Heart right ventricle (tissue), 16 donors: ENCODE measurements around the gene HAAO. TPM values are rescaled to one million over a fixed set of nuclear protein-coding genes. Genes with fewer than 3 reads are reported as not detected.
A peak's percentile ranks its signal among the peaks of the same experiment; 100 is the strongest.

Source experiments
- ATAC-seq, 8 donors: fragments of 200-7000 bp; cut with Tn5 transposase; one replicate each; pipeline ENCODE4 v1.9.1; 2020; ENCODE audit warnings: mild to moderate bottlenecking in 8 of 8, moderate library complexity in 8 of 8, moderate number of reproducible peaks in 1 of 8
- DNase-seq, 2 donors: peaks; one replicate each; pipeline ENCODE4 v3.0.0-alpha.2; 2020
- H3K27ac ChIP-seq, 10 donors: fragments of 200-600 bp; sonication (generic) in 2 of 10; one replicate each; pipeline versions ENCODE4 v1.5.0 to v1.8.0; 2020 to 2022; ENCODE audit warnings: mild to moderate bottlenecking in 3 of 10
- H3K27me3 ChIP-seq, 7 donors: fragments of 200-600 bp; one replicate each; pipeline ENCODE4 v1.8.0; 2021 to 2022; ENCODE audit warnings: mild to moderate bottlenecking in 2 of 7
- H3K36me3 ChIP-seq, 9 donors: fragments of 200-600 bp; sonication (generic) in 1 of 9; one replicate each; pipeline versions ENCODE4 v1.5.0 to v1.8.0; 2020 to 2022; ENCODE audit warnings: mild to moderate bottlenecking in 2 of 9
- H3K4me1 ChIP-seq, 9 donors: fragments of 200-600 bp; sonication (generic) in 1 of 9; one replicate each; pipeline versions ENCODE4 v1.5.0 to v1.8.0; 2020 to 2022; ENCODE audit warnings: mild to moderate bottlenecking in 4 of 9
- H3K4me3 ChIP-seq, 10 donors: fragments of 200-600 bp; sonication (generic) in 2 of 10; one replicate each; pipeline versions ENCODE4 v1.5.0 to v1.8.0; 2020 to 2022; ENCODE audit warnings: mild to moderate bottlenecking in 7 of 10, moderate library complexity in 2 of 10
- H3K9me3 ChIP-seq, 11 donors: fragments of 200-600 bp in 10 of 11; sonication (generic) in 2 of 11; one replicate each; pipeline versions ENCODE4 v1.5.0 to v1.8.0; 2013 to 2022; ENCODE audit warnings: mild to moderate bottlenecking in 2 of 11, control low read depth in 1 of 11, moderate library complexity in 1 of 11
- WGBS, 2 donors: extraction: QIAGEN DNeasy Blood & Tissue Kit; methylation state at CpG; one replicate each; pipeline ENCODE4 v1.1.7; 2013; ENCODE audit warnings: inconsistent platforms in 1 of 2; 5-methylcytosine and 5-hydroxymethylcytosine counted together
- intact Hi-C, 10 donors: fragments of 100-400 bp; cut with DNase I; formaldehyde crosslinking; loops; one replicate each; pipeline versions ENCODE4 v1.11.1 to v1.14.2; 2022
- polyA plus RNA-seq, 2 donors: library from polyadenylated mRNA; stranded (reverse); fragments of 200-250 nt; gene quantifications; one replicate each; pipeline ENCODE4 v1.2.3, GENCODE V29; 2013
- total RNA-seq, 10 donors: library from RNA; stranded (reverse); fragmentation: NEBNext Ultra II Directional in 3 of 10; extraction: Animal tissue kit (Norgen Biotek cat#: 25700) in 3 of 10; gene quantifications; one replicate each; pipeline versions ENCODE4 v1.2.1 to v1.2.4, GENCODE V29; 2021 to 2023
- TF ChIP-seq, protein P1 (sequence below), 9 donors: fragments of 200-600 bp; sonication (generic) in 2 of 9; IDR thresholded peaks; one replicate each; pipeline versions ENCODE4 v1.5.0 to v1.8.0; 2021 to 2022; ENCODE audit warnings: antibody characterized with exemption in 9 of 9, mild to moderate bottlenecking in 5 of 9, moderate library complexity in 1 of 9
- donor health status: Arrhythmogenic right ventricular cardiomyopathy.
- donor health status: ischemic (EF 13 %, LVEDD 7.1; RV severe dilation, severe dysfunction).
- donor health status: healthy with polysubstance abuse.
- donor health status: DM: no; HTN: yes; CAD: no.
- donor health status: DM: no; HTN: no; CAD: no.
- donor health status: ischemic (EF 25% LVEDD 6.9; RV normal size, moderate dysfunction).
- donor health status: ischemic (EF 25% LVEDD 5.7; RV mildly dilated, moderate dysfunction).
- donor health status: healthy.
- donor health status: DM: yes; HTN: yes; CAD: no.
- donor health status: Ischemic cardiomyopathy.
- donor health status: ischemic (EF 35%, LVEDD 5.7; RV mildly dilated, moderate dysfunction).
- donor health status: nonischemic (EF 11% LVEDD 7.7; RV severe dilation, severe dysfunction).
- donor health status: DM: yes; HTN: yes; CAD: no.
- donor health status: PGD.
- donor health status: ischemic (EF 29% LVEDD 5.4; RV normal size, mild dysfunction).
- donor health status: nonischemic (EF 23%, LVEDD 6.1; RV moderate dilation, normal function).

HAAO gene
- total and polyA plus RNA-seq, 12 donors: 0.80 to 6.4 (median 2.7) TPM

DNA sequence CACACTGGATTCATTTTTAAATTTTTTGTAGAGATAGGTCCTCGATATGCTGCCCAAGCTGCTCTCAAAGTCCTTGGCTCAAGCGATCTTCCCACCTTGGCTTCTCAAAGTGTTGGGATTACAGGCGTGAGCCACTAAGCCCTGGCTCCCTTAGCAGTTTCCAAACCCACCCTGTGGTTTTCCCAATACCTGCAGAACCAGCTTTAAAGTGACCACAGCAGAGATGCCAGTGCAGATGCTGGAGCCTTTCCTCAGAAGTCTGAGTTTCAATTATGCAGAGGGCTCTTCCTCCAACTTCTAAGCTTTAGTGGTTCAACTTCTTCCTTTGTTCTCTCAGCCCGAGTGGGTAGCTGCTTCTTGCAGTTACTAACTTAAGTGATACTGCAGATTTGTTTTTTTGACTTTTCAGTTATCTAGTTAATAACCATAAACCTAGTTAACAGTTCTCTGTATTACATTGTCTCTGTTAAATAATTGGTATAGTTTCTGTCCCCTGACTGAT is 8.1 kb upstream of the HAAO start:
- H3K4me3 ChIP-seq: no peak overlapping the region
- no peaks in the 10 kb centered on the region for H3K36me3 ChIP-seq
- no peaks in the 10 kb centered on the region for H3K9me3 ChIP-seq
- 93 to 95% methylated on average over 4 of the region's 4 CpGs for WGBS, 2 donors
- H3K27ac ChIP-seq: no peak overlapping the region
- intact Hi-C loops: no loop called here
- ATAC-seq: no peak
- peaks cover 0 to 26% (median 0%) of the 10 kb centered on the region in 9 donors for H3K4me1 ChIP-seq
- no peaks in the 10 kb centered on the region for H3K27me3 ChIP-seq
- TF ChIP-seq, protein P1, sequence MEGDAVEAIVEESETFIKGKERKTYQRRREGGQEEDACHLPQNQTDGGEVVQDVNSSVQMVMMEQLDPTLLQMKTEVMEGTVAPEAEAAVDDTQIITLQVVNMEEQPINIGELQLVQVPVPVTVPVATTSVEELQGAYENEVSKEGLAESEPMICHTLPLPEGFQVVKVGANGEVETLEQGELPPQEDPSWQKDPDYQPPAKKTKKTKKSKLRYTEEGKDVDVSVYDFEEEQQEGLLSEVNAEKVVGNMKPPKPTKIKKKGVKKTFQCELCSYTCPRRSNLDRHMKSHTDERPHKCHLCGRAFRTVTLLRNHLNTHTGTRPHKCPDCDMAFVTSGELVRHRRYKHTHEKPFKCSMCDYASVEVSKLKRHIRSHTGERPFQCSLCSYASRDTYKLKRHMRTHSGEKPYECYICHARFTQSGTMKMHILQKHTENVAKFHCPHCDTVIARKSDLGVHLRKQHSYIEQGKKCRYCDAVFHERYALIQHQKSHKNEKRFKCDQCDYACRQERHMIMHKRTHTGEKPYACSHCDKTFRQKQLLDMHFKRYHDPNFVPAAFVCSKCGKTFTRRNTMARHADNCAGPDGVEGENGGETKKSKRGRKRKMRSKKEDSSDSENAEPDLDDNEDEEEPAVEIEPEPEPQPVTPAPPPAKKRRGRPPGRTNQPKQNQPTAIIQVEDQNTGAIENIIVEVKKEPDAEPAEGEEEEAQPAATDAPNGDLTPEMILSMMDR (IDR thresholded peaks at IDR 0.05): no peak
- no peak for DNase-seq

DNA sequence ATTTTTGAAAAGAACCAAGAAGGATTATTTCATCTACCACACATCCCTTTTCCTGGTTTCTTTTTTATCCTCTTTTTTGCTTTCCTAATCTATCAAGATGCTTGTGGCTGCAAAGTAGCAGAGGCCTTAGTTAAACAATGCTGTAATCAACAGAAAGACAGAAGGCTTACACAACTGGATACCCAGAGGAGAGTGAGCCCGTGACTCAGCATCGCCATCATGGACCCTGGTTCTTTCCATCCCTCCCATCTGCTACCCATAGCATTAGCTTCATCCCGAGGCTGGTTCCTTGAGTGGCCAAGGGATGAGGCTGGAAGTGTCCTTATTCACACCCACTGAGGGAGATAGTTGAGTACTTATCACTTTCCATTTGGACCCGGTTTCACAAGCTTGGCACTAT is 7.5 kb upstream of the HAAO start:
- Histone ChIP-seq H3K27ac (no peak overlapping the region), H3K4me1 (peaks cover 0 to 25% (median 0%) of the 10 kb centered on the region in 9 donors), H3K36me3 (no peaks in the 10 kb centered on the region), H3K27me3 (no peaks in the 10 kb centered on the region), H3K4me3 (no peak overlapping the region), H3K9me3 (no peaks in the 10 kb centered on the region)
- DNase-seq (no peak), ATAC-seq (no peak)
- WGBS, 2 donors: 67 to 93% methylated on average over 4 of the region's 4 CpGs
- TF ChIP-seq, protein P1 (IDR thresholded peaks at IDR 0.05): no peak
- intact Hi-C loops: no loop called here

- Histone ChIP-seq H3K27me3 (peaks cover 0 to 9% (median 5%) of the 10 kb centered on the region in 7 donors), H3K4me3 (no peak overlapping the region), H3K9me3 (no peaks in the 10 kb centered on the region), H3K36me3 (no peaks in the 10 kb centered on the region), H3K27ac (peak overlapping the region in 2 of 10 donors; percentile 48 to 65), H3K4me1 (peaks cover 0 to 33% (median 7%) of the 10 kb centered on the region in 9 donors)
- WGBS, 2 donors: 75 to 78% methylated on average over 6 of the region's 6 CpGs
- intact Hi-C loops: no loop called here
- TF ChIP-seq, protein P1 (IDR thresholded peaks at IDR 0.05): no peak
- ATAC-seq (no peak), DNase-seq (no peak)
These were observed 4.9 kb upstream of the HAAO start for GRCh38 chr2:42797281-42797680.

DNA sequence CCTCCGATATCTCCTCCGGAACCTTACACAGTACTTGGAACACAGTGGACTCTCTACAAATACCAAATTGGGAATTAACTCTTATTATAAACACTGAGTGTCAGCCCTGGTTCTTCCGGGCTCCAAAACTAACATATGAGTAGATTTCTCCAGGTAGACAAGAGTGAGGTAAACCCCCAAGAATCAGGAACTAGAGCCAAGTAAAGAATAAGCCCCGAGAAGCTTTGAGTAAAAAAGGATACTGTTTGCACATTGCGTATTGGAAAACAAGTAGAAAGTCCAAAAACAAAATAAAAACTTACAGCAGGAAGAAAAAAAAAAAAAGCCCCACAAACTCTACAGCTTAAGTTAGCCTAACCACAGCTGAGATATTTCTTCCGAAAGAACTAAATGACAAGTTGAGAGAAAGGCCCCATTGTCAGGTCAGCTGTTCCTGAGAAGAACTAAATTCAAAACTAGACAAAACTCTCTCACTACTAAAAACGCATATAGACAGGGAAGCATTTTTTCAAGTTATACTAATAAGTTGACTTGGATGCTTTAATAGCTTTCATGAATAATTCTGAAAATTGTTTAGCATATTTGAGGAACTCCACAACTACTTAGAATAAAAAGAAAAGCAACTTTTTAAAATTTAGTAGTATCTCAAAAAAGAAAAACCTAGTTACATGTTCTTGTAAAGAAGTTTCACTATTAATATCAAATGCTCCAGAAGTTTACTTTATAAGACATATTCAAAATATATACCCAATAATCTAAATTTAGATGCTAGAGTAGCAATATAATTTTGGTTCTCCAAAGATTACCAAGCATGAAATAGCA is 4.3 kb upstream of the HAAO start:
- 75 to 83% methylated on average over 7 of the region's 7 CpGs for WGBS, 2 donors
- H3K27ac ChIP-seq: peak overlapping the region in 7 of 10 donors; percentile 7 to 98 (median 50)
- intact Hi-C loops: no loop called here
- H3K36me3 ChIP-seq: no peaks in the 10 kb centered on the region
- H3K27me3 ChIP-seq: peaks cover 0 to 10% (median 9%) of the 10 kb centered on the region in 7 donors
- peaks cover 0 to 39% (median 6%) of the 10 kb centered on the region in 9 donors for H3K4me1 ChIP-seq
- TF ChIP-seq, protein P1 (IDR thresholded peaks at IDR 0.05): no peak
- DNase-seq (no peak), ATAC-seq (no peak)
- no peaks in the 10 kb centered on the region for H3K9me3 ChIP-seq
- no peak overlapping the region for H3K4me3 ChIP-seq
